OCI-LY3 (cell line): ENCODE measurements around the gene ZNF280C.

Experiments used
- CTCF ChIP-seq: fragments of 200-600, 300-600 bp; sonication (generic); IDR thresholded peaks from 2 replicates; pipeline ENCODE4 v1.5.1; 2014; ENCODE audit warnings: antibody characterized with exemption, low read length, low read depth
- EZH2phosphoT487 ChIP-seq: fragments of 200-600 bp; shearing (Covaris generic); IDR thresholded peaks from 2 replicates; pipeline ENCODE4 v1.6.1; 2018; ENCODE audit warnings: antibody characterized with exemption, mixed run types, low read depth

DNA sequence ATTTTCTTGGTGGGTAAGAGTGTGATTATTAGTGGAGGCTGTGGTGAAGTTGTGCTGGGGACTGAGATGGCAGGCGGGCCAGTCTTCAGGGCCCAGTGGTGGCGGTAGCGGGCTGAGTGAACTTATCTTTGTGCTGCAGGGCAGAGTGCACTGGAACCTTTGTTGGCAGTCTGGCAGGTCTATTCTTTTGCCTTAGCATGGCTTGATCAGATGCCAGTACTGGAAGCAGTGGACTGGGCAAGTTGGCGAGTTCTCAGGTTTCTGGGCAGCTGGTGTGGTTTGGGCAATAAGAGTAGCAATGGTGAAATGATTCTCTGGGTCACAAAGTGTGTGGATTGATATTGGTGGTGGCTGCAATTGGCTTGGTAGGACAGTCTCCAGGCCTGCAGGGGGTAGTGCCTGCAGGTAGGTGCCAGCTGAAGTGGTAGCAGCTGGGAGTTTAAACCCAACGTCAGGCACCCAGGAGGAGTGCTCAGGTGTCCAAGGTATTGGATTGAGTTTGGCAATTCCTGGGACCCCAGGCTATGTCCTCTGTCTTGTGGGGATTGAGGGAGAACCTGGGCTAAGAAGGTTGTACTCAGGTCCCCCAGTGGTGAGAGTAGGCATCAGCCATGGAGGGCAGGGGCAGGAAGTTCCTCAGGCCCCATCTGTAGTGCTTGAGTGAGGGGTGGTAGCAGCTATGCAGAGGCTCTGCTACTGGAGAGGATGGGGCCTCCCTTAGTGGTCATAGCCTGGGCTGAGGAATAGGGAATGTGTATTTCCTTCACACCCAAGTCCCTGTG, 36.1 kb upstream of the ZNF280C start:
- TF ChIP-seq CTCF (no peak), EZH2phosphoT487 (no peak)
